HCT116 (cell line): ENCODE data around the gene MACC1.

ENCODE experiments used
- CEBPB ChIP-seq: IDR thresholded peaks from 2 replicates; pipeline ENCODE4 v1.6.1; 2012; ENCODE audit warnings: low read depth
- EZH2 ChIP-seq: fragments of 200-600 bp; sonication (generic); IDR thresholded peaks from 2 replicates; pipeline ENCODE4 v1.6.1; 2017; ENCODE audit warnings: antibody characterized with exemption, mixed run types
- POLR2A ChIP-seq: IDR thresholded peaks from 2 replicates; pipeline ENCODE4 v1.7.0; 2011; ENCODE audit warnings: borderline replicate concordance; ENCODE audit not compliant: insufficient read depth, insufficient read length; ENCODE audit errors: extremely low read depth
- POLR2AphosphoS5 ChIP-seq: IDR thresholded peaks from 2 replicates; pipeline ENCODE4 v1.6.1; 2011; ENCODE audit warnings: mild to moderate bottlenecking, low read depth, low read length, moderate library complexity
- SIN3A ChIP-seq: IDR thresholded peaks from 2 replicates; pipeline ENCODE4 v1.6.1; 2012; ENCODE audit warnings: low read depth
- YY1 ChIP-seq: IDR thresholded peaks from 2 replicates; pipeline ENCODE4 v1.6.1; 2011; ENCODE audit warnings: low read length, low read depth, moderate library complexity, mild to moderate bottlenecking; ENCODE audit not compliant: insufficient replicate concordance; ENCODE audit errors: extremely low read depth
- TF ChIP-seq, protein P1 (sequence below), 3 experiments: fragments of 200-600 bp in 1 of 3; sonication (generic) in 1 of 3; IDR thresholded peaks in 2 of 3; conservative IDR thresholded peaks in 1 of 3; 2 replicates each; pipeline ENCODE4 v1.5.1; 2012 to 2017; ENCODE audit warnings: low read depth in 2 of 3, low read length in 2 of 3, antibody characterized with exemption in 1 of 3, borderline replicate concordance in 1 of 3, control low read depth in 1 of 3, mild to moderate bottlenecking in 1 of 3, mixed read lengths in 1 of 3, mixed run types in 1 of 3, moderate library complexity in 1 of 3; ENCODE audit not compliant: insufficient read depth in 1 of 3

DNA sequence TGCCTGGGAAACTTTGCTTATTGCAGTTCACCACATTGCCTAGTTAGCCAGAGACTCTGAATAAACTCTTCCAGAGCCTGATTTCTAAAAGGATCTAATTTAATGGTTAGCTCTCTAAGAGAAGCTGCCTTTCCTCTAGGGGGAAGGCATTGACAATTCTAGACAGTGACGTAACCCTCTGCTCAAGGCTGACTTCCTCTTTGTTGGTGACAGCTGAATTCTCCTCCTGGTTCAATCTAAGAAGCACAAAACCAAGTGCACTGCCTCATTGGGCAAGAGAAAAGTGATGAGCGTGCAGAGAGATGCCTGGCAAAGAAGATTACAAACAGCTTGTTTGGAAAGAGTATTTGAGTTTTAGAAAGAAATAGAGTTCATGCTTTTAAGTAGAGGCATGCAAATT lies 102.7 kb downstream of the MACC1 start:
- TF ChIP-seq, protein P1, sequence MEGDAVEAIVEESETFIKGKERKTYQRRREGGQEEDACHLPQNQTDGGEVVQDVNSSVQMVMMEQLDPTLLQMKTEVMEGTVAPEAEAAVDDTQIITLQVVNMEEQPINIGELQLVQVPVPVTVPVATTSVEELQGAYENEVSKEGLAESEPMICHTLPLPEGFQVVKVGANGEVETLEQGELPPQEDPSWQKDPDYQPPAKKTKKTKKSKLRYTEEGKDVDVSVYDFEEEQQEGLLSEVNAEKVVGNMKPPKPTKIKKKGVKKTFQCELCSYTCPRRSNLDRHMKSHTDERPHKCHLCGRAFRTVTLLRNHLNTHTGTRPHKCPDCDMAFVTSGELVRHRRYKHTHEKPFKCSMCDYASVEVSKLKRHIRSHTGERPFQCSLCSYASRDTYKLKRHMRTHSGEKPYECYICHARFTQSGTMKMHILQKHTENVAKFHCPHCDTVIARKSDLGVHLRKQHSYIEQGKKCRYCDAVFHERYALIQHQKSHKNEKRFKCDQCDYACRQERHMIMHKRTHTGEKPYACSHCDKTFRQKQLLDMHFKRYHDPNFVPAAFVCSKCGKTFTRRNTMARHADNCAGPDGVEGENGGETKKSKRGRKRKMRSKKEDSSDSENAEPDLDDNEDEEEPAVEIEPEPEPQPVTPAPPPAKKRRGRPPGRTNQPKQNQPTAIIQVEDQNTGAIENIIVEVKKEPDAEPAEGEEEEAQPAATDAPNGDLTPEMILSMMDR (IDR thresholded peaks at IDR 0.05 in 2 of 3, conservative IDR thresholded peaks at IDR 0.05 in 1 of 3; ENCODE audit: borderline replicate concordance in 1 of 3, insufficient read depth in 1 of 3, low read depth in 2 of 3, low read length in 2 of 3): no peak
- no peak for TF ChIP-seq EZH2
- no peak for TF ChIP-seq SIN3A
- no peak for TF ChIP-seq POLR2A
- no peak for TF ChIP-seq POLR2AphosphoS5
- no peak for TF ChIP-seq CEBPB
- no peak for TF ChIP-seq YY1
